Coronary artery (tissue), 2 donors: ENCODE data around the gene BMAL1.
A peak's percentile ranks its signal among the peaks of the same experiment; 100 is the strongest.
"Not testable (repeated sequence)": the region's sequence is repeated elsewhere in the genome, so short reads cannot be mapped to it uniquely, and the experiment has no call there.

Source experiments
- DNase-seq: peaks from one replicate; pipeline ENCODE4 v3.0.0-alpha.2; 2017; ENCODE audit warnings: low spot score
- H3K27ac ChIP-seq, 2 donors: fragments of 200-600 bp; sonication (generic); one replicate each; pipeline ENCODE4 v1.5.1; 2016 to 2019
- H3K4me3 ChIP-seq: fragments of 200-600 bp; sonication (generic); 2 replicates; pipeline ENCODE4 v1.5.1; 2016; ENCODE audit warnings: mild to moderate bottlenecking, moderate library complexity
- TF ChIP-seq, protein P1 (sequence below): fragments of 200-600 bp; sonication (generic); IDR thresholded peaks from one replicate; pipeline ENCODE4 v1.5.1; 2019; ENCODE audit warnings: antibody characterized with exemption

Gene BMAL1

DNA sequence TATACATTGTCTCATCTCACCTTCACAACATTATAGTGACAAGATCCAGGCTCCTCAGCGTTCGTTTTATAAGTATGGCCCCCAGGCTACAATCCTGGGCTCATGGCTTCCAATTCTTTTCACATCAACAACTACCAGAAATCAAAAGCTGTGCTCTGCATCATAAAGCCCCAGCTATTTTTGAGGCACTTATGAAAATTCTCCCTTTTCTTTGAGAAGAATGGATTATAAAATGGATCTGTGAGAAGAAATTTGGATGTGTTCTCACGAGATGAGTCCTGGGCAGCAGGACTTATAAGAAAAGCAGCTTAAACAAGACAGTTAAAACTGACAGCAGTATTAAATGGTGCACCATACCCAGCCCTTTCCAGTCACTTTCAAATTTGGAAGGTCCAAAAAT is 105.2 kb downstream of the BMAL1 start:
- Histone ChIP-seq H3K4me3 (no peak overlapping the region), H3K27ac (no peak overlapping the region)
- DNase-seq: no peak
- TF ChIP-seq, protein P1, sequence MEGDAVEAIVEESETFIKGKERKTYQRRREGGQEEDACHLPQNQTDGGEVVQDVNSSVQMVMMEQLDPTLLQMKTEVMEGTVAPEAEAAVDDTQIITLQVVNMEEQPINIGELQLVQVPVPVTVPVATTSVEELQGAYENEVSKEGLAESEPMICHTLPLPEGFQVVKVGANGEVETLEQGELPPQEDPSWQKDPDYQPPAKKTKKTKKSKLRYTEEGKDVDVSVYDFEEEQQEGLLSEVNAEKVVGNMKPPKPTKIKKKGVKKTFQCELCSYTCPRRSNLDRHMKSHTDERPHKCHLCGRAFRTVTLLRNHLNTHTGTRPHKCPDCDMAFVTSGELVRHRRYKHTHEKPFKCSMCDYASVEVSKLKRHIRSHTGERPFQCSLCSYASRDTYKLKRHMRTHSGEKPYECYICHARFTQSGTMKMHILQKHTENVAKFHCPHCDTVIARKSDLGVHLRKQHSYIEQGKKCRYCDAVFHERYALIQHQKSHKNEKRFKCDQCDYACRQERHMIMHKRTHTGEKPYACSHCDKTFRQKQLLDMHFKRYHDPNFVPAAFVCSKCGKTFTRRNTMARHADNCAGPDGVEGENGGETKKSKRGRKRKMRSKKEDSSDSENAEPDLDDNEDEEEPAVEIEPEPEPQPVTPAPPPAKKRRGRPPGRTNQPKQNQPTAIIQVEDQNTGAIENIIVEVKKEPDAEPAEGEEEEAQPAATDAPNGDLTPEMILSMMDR: no peak

DNA sequence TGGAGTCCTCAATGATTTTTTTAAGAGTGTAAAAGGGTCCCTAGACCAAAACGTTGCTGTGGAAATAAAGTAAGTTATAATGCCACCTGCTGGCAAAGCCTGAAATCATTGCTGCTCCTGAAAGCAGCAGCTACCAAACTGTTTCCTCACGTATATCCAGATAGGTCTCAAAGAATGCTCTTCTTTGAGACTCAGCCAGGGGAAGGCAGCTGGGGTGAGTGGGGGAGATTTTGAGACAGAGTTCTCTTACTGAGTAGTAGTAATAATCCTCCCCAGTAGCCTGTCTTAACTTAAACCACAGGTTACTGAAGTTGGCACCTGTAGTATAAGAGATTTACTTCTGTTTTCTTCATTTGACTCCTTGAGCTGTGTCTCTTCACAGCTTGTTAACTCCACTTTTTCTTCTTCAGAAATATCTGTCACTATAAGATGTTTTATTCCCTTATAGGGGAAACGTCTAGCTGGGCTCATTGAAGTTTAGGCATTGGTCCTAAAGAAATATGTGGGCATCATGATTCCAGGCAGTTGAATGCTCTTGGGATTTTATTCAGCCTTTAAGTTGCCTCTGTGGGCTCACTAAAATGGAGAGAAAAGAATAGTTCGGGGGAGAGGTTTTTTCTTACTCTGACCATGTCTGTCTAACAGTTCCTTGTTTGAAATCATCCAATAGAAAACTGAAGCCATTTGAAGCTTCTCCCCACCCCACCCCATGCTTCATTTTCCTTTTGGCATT is 107.5 kb downstream of the BMAL1 start:
- Histone ChIP-seq H3K4me3 (no peak overlapping the region), H3K27ac (peak overlapping the region; percentile 48 to 68)
- no peak for DNase-seq
- TF ChIP-seq, protein P1: peak; percentile 45

DNA sequence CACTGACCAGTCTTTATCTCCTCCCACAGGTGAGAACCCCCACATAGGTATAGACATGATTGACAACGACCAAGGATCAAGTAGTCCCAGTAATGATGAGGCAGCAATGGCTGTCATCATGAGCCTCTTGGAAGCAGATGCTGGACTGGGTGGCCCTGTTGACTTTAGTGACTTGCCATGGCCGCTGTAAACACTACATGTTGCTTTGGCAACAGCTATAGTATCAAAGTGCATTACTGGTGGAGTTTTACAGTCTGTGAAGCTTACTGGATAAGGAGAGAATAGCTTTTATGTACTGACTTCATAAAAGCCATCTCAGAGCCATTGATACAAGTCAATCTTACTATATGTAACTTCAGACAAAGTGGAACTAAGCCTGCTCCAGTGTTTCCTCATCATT is 109.0 kb downstream of the BMAL1 start:
- Histone ChIP-seq H3K27ac (no peak overlapping the region), H3K4me3 (no peak overlapping the region)
- DNase-seq: no peak
- TF ChIP-seq, protein P1: no peak

DNA sequence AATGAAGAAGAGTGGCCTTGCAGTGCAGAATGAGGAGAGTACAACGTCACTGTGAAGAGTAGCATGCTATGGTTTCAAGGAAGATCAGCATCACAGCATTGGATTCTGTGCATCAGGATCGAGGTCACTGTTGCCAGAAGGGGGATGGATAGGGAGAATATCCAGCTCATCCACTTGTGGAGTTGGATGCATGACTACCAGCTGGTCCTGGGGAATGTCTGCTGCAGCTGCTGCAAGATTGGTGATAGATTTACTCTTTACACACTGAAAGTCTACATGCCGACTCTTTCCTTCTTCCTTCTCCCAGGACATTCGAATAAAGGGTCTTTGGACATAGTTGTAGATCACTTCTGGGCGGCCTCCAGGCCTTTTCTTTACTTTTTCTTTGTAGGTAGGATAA is 111.2 kb downstream of the BMAL1 start:
- TF ChIP-seq, protein P1: no peak
- H3K4me3 ChIP-seq: no peak overlapping the region
- no peak overlapping the region for H3K27ac ChIP-seq
- no peak for DNase-seq

DNA sequence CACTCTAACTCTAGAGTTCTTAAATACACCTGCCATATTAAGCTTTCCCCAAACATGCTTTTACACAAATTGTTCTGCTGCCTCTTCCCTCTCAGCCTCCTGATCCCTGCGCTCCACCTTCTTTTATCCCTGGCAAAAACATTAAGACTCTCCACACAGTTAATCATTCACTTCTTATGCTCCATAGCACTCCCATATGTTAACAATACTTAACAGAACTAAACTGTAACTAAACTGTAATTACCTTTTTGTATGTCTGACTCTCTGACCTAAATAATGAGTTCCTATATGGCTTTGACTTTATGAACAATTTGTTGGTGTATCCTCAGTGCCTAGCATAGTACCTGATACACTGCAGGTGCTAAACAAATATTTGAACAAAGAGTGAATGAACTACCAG is 113.6 kb downstream of the BMAL1 start:
- TF ChIP-seq, protein P1: no peak
- H3K27ac ChIP-seq: no peak overlapping the region
- no peak for DNase-seq
- H3K4me3 ChIP-seq: no peak overlapping the region

DNA sequence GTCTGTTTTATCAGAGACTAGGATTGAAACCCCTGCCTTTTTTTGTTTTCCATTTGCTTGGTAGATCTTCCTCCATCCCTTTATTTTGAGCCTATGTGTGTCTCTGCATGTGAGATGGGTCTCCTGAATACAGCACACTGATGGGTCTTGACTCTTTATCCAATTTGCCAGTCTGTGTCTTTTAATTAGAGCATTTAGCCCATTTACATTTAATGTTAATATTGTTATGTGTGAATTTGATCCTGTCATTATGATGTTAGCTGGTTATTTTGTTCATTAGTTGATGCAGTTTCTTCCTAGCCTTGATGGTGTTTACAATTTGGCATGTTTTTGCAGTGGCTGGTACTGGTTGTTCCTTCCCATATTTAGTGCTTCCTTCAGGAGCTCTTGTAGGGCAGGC is 120.7 kb downstream of the BMAL1 start:
- not testable (repeated sequence) for H3K27ac ChIP-seq, H3K4me3 ChIP-seq, DNase-seq

DNA sequence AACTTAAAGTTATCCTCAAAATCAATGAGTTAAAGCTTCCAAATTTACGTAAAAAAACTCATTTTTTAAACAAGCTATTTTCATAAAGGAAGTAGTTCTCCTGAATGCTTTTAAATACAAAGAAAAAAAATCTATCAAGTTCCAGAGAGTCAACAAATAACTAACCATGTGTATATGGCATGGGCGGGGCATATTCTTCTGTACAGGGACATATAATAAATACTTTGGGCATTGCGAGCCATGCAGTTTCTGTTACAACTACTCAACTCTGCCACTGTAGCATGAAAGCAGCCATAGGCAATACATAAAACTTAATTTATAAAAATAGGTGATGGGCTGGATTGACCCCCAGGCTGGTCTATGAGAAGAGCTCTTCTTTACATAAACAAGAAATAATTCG is 127.6 kb downstream of the BMAL1 start:
- TF ChIP-seq, protein P1: no peak
- DNase-seq: no peak
- Histone ChIP-seq H3K27ac (no peak overlapping the region), H3K4me3 (no peak overlapping the region)
